HepG2 (cell line): Measurements from ENCODE around the gene ZNF416. TPM values are rescaled to one million over a fixed set of nuclear protein-coding genes. Genes with fewer than 3 reads are reported as not detected.

Experiments
- ATAC-seq: fragments of 200-7000 bp; cut with Tn5 transposase; 3 replicates; pipeline ENCODE4 v1.9.1; 2020; ENCODE audit warnings: mild to moderate bottlenecking, moderate library complexity
- BruUV-seq: library from RNA; stranded (reverse); fragments of 400-500 nt; replicated peaks from 2 replicates; lab custom pipeline; 2021; lab: Mats Ljungman, UMichigan
- CTCF ChIA-PET: fragments of 300-600 bp; formaldehyde crosslinking; extraction: SDS; loops from one replicate; lab custom pipeline; 2021; ENCODE audit warnings: low total read pairs, inconsistent platforms, low intra/inter-chr PET ratio; lab: Yijun Ruan, JAX
- POLR2A ChIA-PET: fragments of 350-600 bp; sonication (Branson Sonifier 250); formaldehyde crosslinking; loops from one replicate; lab custom pipeline; 2020; ENCODE audit warnings: antibody characterized with exemption, inconsistent platforms; lab: Yijun Ruan, JAX
- DNase-seq: peaks from one replicate; pipeline ENCODE4 v3.0.0-alpha.2; 2015; ENCODE audit warnings: low spot score
- FAIRE-seq: peaks from 3 replicates; lab custom pipeline; 2011; peaks lifted over from hg19 to GRCh38; lab: Jason Lieb, UNC
- H2AFZ ChIP-seq: one replicate; pipeline ENCODE4 v1.6.1; 2011; ENCODE audit warnings: low read length, inconsistent platforms
- H3K27ac ChIP-seq: fragments of 300-600 bp; 3 replicates; pipeline ENCODE4 v1.8.0; 2011; ENCODE audit warnings: mixed run types, mild to moderate bottlenecking, mixed read lengths, low read length, inconsistent platforms; ENCODE audit not compliant: insufficient read depth; ENCODE audit errors: extremely low read length
- H3K27me3 ChIP-seq, 2 experiments: fragments of 200-600 bp in 1 of 2; 2 replicates in 1 of 2; 3 replicates in 1 of 2; pipeline versions ENCODE4 v1.6.0 to v1.8.0; 2011; ENCODE audit warnings: low read length in 2 of 2, mild to moderate bottlenecking in 2 of 2, moderate library complexity in 2 of 2, inconsistent platforms in 1 of 2; ENCODE audit not compliant: insufficient read depth in 2 of 2, control insufficient read depth in 1 of 2
- H3K36me3 ChIP-seq, 2 experiments: fragments of 200-600 bp in 1 of 2; replicated peaks in 1 of 2; 2 replicates in 1 of 2; 3 replicates in 1 of 2; pipeline versions ENCODE4 v1.5.1 to v1.8.0; 2011; ENCODE audit warnings: low read length in 2 of 2, inconsistent platforms in 1 of 2; ENCODE audit not compliant: insufficient read depth in 2 of 2, control insufficient read depth in 1 of 2
- H3K4me1 ChIP-seq: 2 replicates; pipeline ENCODE4 v1.5.1; 2012; ENCODE audit warnings: low read length, inconsistent platforms; ENCODE audit not compliant: insufficient read depth
- H3K4me2 ChIP-seq: 2 replicates; pipeline ENCODE4 v1.6.0; 2011; ENCODE audit warnings: low read depth, low read length, inconsistent platforms
- H3K4me3 ChIP-seq, 3 experiments: fragments of 200-600 bp in 1 of 3; sonication (generic), shearing (Covaris generic) in 1 of 3; replicated peaks in 1 of 3; 2 replicates each; pipeline ENCODE4 v1.5.1; 2011 to 2016; ENCODE audit warnings: low read length in 3 of 3, inconsistent platforms in 2 of 3, low read depth in 2 of 3, mild to moderate bottlenecking in 2 of 3, control low read depth in 1 of 3, mixed read lengths in 1 of 3; ENCODE audit not compliant: insufficient read depth in 1 of 3
- H3K79me2 ChIP-seq: one replicate; pipeline ENCODE4 v1.6.1; 2011; ENCODE audit warnings: low read length, inconsistent platforms; ENCODE audit not compliant: insufficient read depth
- H3K9ac ChIP-seq: 2 replicates; pipeline ENCODE4 v1.6.0; 2011; ENCODE audit warnings: mild to moderate bottlenecking, low read depth, low read length, inconsistent platforms; ENCODE audit not compliant: insufficient read depth
- H3K9me3 ChIP-seq: 2 replicates; pipeline ENCODE4 v1.5.1; 2012; ENCODE audit warnings: mild to moderate bottlenecking, low read length
- H4K20me1 ChIP-seq: 2 replicates; pipeline ENCODE4 v1.6.0; 2011; ENCODE audit warnings: inconsistent platforms, mild to moderate bottlenecking, low read length, moderate library complexity; ENCODE audit not compliant: insufficient read depth
- CBX5 ChIP-seq: sonication (generic); formaldehyde crosslinking; IDR thresholded peaks from 2 replicates; pipeline ENCODE4 v1.4.0; 2020; ENCODE audit warnings: missing genetic modification reagents, borderline replicate concordance
- ELF4 ChIP-seq: sonication (generic); formaldehyde crosslinking; IDR thresholded peaks from 2 replicates; pipeline ENCODE4 v1.5.0; 2020; ENCODE audit warnings: missing genetic modification reagents, mild to moderate bottlenecking, moderate library complexity, borderline replicate concordance
- IRF2 ChIP-seq: IDR thresholded peaks from 2 replicates; pipeline ENCODE4 v1.6.1; 2018; ENCODE audit warnings: missing genetic modification reagents, missing compliant biosample characterization
- JARID2 ChIP-seq: sonication (generic); formaldehyde crosslinking; IDR thresholded peaks from 2 replicates; pipeline ENCODE4 v1.8.1; 2023; ENCODE audit warnings: missing genetic modification reagents, inconsistent platforms; ENCODE audit not compliant: insufficient replicate concordance
- MED1 ChIP-seq: sonication (generic); formaldehyde crosslinking; IDR thresholded peaks from 2 replicates; pipeline ENCODE4 v1.4.0; 2020; ENCODE audit warnings: missing genetic modification reagents
- NFKB2 ChIP-seq: sonication (generic); formaldehyde crosslinking; IDR thresholded peaks from 2 replicates; pipeline ENCODE4 v1.4.0; 2020; ENCODE audit warnings: missing genetic modification reagents, borderline replicate concordance
- SAP130 ChIP-seq: IDR thresholded peaks from 2 replicates; pipeline ENCODE4 v1.6.1; 2016; ENCODE audit warnings: low read depth
- SRF ChIP-seq: IDR thresholded peaks from 2 replicates; pipeline ENCODE4 v1.6.1; 2011; ENCODE audit warnings: mild to moderate bottlenecking, low read depth, low read length, moderate library complexity
- ZFP36L1 ChIP-seq: sonication (generic); formaldehyde crosslinking; IDR thresholded peaks from 2 replicates; pipeline ENCODE4 v1.8.0; 2022; ENCODE audit warnings: mild to moderate bottlenecking, missing genetic modification reagents, moderate library complexity
- ZFP41 ChIP-seq: sonication (generic); formaldehyde crosslinking; IDR thresholded peaks from 2 replicates; pipeline ENCODE4 v1.4.0; 2020; ENCODE audit warnings: mild to moderate bottlenecking, missing genetic modification reagents, borderline replicate concordance
- ZKSCAN5 ChIP-seq: sonication (generic); formaldehyde crosslinking; IDR thresholded peaks from 2 replicates; pipeline ENCODE4 v1.5.1; 2020; ENCODE audit warnings: mild to moderate bottlenecking, missing genetic modification reagents
- ZNF329 ChIP-seq: sonication (generic); formaldehyde crosslinking; IDR thresholded peaks from 2 replicates; pipeline ENCODE4 v1.9.0; 2021; ENCODE audit warnings: low read depth, mild to moderate bottlenecking, missing genetic modification reagents
- ZNF589 ChIP-seq: sonication (generic); formaldehyde crosslinking; conservative IDR thresholded peaks from 2 replicates; pipeline ENCODE4 v1.8.0; 2022; ENCODE audit warnings: mild to moderate bottlenecking, moderate library complexity, missing genetic modification reagents
- ZNF749 ChIP-seq: sonication (generic); formaldehyde crosslinking; IDR thresholded peaks from 2 replicates; pipeline ENCODE4 v1.8.0; 2022; ENCODE audit warnings: mild to moderate bottlenecking, missing genetic modification reagents, moderate library complexity, borderline replicate concordance
- ZNF773 ChIP-seq: sonication (generic); formaldehyde crosslinking; IDR thresholded peaks from 2 replicates; pipeline ENCODE4 v1.4.0; 2020; ENCODE audit warnings: missing genetic modification reagents, borderline replicate concordance
- ZZZ3 ChIP-seq: sonication (generic); formaldehyde crosslinking; IDR thresholded peaks from 2 replicates; pipeline ENCODE4 v1.4.0; 2020; ENCODE audit warnings: missing genetic modification reagents, mild to moderate bottlenecking, borderline replicate concordance
- WGBS: methylation state at CpG from one replicate; pipeline ENCODE4 v1.1.6; 2017; ENCODE audit warnings: low lambda C conversion rate; 5-methylcytosine and 5-hydroxymethylcytosine counted together
- in situ Hi-C: cut with HindIII; loops from 2 replicates; pipeline ENCODE4 v1.10.0; 2017; ENCODE audit warnings: low pct_unique_long_range_greater_than_20kb; ENCODE audit not compliant: extremely low pct_ligation_motif_present
- intact Hi-C: fragments of 100-400 bp; cut with micrococcal nuclease; formaldehyde crosslinking; loops from one replicate; pipeline ENCODE4 v1.10.0; 2022; ENCODE audit not compliant: unreplicated experiment
- polyA plus RNA-seq, 8 experiments: library from polyadenylated mRNA; depleted of rRNA in 3 of 8; stranded (reverse) in 7 of 8; unstranded in 1 of 8; fragments of >200 nt; fragmentation: Illumina TruSeq in 4 of 8; extraction: Trizol in 4 of 8; gene quantifications; 2 replicates each; pipeline versions ENCODE4 v1.2.1 to v1.2.3, GENCODE V29; 2011 to 2016; ENCODE audit warnings: low read depth in 4 of 8, missing spikeins in 1 of 8, mixed read lengths in 1 of 8; ENCODE audit not compliant: insufficient read depth in 1 of 8
- total RNA-seq, 5 experiments: library from RNA; depleted of rRNA; stranded (reverse); fragments of >200 nt; fragmentation: Illumina TruSeq; extraction: Trizol; gene quantifications; 2 replicates each; pipeline ENCODE4 v1.2.3, GENCODE V29; 2016; ENCODE audit warnings: low read depth in 1 of 5
- TF ChIP-seq, protein P1 (sequence below): sonication (generic); formaldehyde crosslinking; conservative IDR thresholded peaks from 2 replicates; pipeline ENCODE4 v1.8.0; 2022; ENCODE audit warnings: missing genetic modification reagents
- TF ChIP-seq, protein P2 (sequence below): sonication (generic); formaldehyde crosslinking; IDR thresholded peaks from 2 replicates; pipeline ENCODE4 v1.4.0; 2020; ENCODE audit warnings: missing genetic modification reagents, borderline replicate concordance
- TF ChIP-seq, protein P3 (sequence below): IDR thresholded peaks from 2 replicates; pipeline ENCODE4 v1.6.1; 2016; ENCODE audit warnings: missing genetic modification reagents, missing compliant biosample characterization

The ZNF416 gene
- total and polyA plus RNA-seq, 2 of the 13 experiments (the other 11 are each of a cell fraction or from before 2014, with no cell fraction given) = 1.5 to 5.3 TPM

DNA sequence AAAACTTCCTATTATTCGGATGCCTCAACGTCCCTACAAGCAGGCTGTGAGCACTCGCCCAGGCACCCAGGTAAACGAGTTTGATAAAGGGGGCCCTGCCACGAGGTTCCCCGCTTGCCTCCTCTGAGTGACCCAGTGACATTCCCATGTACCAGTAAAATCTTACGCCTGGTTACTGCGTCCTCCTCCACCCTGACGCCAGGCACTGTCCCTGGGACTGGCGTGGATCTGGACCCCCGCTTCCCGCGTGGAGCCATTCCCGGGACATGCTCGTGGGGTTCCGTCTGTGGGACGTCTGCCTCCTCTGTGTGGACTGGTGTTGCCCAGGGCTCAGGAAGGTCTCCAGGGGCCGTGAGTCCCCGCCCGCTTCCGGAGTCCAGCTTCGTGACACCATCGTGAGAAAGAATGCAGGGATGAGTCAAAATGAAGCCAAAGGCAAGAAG lies 18.6 kb downstream of the ZNF416 start (continued):
- no peak for TF ChIP-seq ZNF749
- TF ChIP-seq, protein P1, sequence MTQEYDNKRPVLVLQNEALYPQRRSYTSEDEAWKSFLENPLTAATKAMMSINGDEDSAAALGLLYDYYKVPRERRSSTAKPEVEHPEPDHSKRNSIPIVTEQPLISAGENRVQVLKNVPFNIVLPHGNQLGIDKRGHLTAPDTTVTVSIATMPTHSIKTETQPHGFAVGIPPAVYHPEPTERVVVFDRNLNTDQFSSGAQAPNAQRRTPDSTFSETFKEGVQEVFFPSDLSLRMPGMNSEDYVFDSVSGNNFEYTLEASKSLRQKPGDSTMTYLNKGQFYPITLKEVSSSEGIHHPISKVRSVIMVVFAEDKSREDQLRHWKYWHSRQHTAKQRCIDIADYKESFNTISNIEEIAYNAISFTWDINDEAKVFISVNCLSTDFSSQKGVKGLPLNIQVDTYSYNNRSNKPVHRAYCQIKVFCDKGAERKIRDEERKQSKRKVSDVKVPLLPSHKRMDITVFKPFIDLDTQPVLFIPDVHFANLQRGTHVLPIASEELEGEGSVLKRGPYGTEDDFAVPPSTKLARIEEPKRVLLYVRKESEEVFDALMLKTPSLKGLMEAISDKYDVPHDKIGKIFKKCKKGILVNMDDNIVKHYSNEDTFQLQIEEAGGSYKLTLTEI (CRISPR knock-in tag) = no peak
- TF ChIP-seq, all 625 proteins: peak for 6

DNA sequence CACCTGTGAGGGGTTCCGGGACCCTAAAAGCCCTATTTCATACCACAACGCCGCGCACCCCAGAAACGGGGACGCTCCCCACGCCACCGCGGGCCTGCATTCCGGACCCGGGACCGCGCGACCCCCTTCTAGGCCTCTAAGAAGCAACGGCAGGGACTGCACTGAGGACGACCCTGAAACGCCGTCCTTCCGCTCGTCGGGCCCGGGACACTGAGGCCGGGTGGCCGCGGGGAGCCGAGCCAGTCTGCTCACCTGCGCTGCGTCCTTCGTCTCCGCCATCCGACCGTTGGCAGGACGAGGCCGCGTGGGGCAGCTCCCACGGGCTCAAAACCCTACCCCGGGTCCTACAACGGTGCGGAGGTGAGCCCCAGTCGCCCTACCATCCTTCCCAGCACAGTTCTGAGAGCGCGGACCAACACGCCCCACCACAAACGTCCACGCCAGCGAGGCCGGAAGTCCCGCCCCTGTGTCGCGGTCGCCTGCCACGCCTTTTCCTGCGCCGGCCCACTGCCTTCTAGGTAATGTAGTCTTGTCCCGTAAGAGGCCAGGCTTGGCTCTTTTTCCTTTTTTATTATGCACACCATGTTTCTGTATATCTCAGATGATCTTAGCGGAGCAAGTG lies 19.2 kb downstream of the ZNF416 start, which contains the start of gene ZNF550:
ZNF550 (minus strand) TSS at position 460 of the 622 bp plus-strand sequence; CDS start at position 279, 181 bp downstream.
- peak within 1 kb of the TSS; percentile 54 for H3K27ac ChIP-seq
- peak within 1 kb of the TSS; percentile 85 for H3K9ac ChIP-seq
- peaks cover 5 to 17% of the 10 kb centered on the region in 2 experiments; a peak in 4 of 5 replicates for H3K36me3 ChIP-seq
- ChIA-PET CTCF (no interaction called here), POLR2A (no interaction called here)
- peak within 1 kb of the TSS; percentile 88 to 99 (median 94) for H3K4me3 ChIP-seq
- DNase-seq (peak; percentile 76), ATAC-seq (peak; percentile 99), FAIRE-seq (peak; percentile 4)
- peak within 1 kb of the TSS; percentile 91 for H3K4me2 ChIP-seq
- peaks cover 23% of the 10 kb centered on the region for H3K79me2 ChIP-seq
- no peak within 1 kb of the TSS for H2AFZ ChIP-seq
- H4K20me1 ChIP-seq = no peaks in the 10 kb centered on the region
- peaks cover 42% of the 10 kb centered on the region for H3K9me3 ChIP-seq
- in situ Hi-C loops (no loop called here), intact Hi-C loops (no loop called here)
- TSS peak; percentile 81 for BruUV-seq
- no peaks in the 10 kb centered on the region; a peak in 1 of 5 replicates for H3K27me3 ChIP-seq
- WGBS = 1% methylated on average over 18 of the region's 56 CpGs
- peaks cover 29% of the 10 kb centered on the region for H3K4me1 ChIP-seq
- TF ChIP-seq ZNF589 (CRISPR knock-in tag) = no peak
- TF ChIP-seq, protein P2, sequence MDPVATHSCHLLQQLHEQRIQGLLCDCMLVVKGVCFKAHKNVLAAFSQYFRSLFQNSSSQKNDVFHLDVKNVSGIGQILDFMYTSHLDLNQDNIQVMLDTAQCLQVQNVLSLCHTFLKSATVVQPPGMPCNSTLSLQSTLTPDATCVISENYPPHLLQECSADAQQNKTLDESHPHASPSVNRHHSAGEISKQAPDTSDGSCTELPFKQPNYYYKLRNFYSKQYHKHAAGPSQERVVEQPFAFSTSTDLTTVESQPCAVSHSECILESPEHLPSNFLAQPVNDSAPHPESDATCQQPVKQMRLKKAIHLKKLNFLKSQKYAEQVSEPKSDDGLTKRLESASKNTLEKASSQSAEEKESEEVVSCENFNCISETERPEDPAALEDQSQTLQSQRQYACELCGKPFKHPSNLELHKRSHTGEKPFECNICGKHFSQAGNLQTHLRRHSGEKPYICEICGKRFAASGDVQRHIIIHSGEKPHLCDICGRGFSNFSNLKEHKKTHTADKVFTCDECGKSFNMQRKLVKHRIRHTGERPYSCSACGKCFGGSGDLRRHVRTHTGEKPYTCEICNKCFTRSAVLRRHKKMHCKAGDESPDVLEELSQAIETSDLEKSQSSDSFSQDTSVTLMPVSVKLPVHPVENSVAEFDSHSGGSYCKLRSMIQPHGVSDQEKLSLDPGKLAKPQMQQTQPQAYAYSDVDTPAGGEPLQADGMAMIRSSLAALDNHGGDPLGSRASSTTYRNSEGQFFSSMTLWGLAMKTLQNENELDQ (CRISPR knock-in tag) = no peak
- TF ChIP-seq ZNF329 (CRISPR knock-in tag) = no peak
- peak; percentile 30; the same call in 1 of the 2 replicates for TF ChIP-seq NFKB2 (CRISPR knock-in tag)
- TF ChIP-seq, protein P3, sequence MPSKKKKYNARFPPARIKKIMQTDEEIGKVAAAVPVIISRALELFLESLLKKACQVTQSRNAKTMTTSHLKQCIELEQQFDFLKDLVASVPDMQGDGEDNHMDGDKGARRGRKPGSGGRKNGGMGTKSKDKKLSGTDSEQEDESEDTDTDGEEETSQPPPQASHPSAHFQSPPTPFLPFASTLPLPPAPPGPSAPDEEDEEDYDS (CRISPR knock-in tag) = peak; percentile 58; the same call in 1 of the 2 replicates
- no peak for TF ChIP-seq ZFP36L1
- TF ChIP-seq SAP130 (CRISPR knock-in tag) = peak; percentile 95
- TF ChIP-seq SRF = no peak
- no peak for TF ChIP-seq ELF4
- peak; percentile 59 for TF ChIP-seq ZZZ3 (CRISPR knock-in tag)
- TF ChIP-seq ZFP41 (CRISPR knock-in tag) = peak; percentile 33; the same call in 1 of the 2 replicates
- TF ChIP-seq JARID2 (CRISPR knock-in tag) = no peak
- TF ChIP-seq MED1 (CRISPR knock-in tag) = peak; percentile 26; the same call in 1 of the 2 replicates
- no peak for TF ChIP-seq ZKSCAN5 (CRISPR knock-in tag)
- TF ChIP-seq CBX5 = peak; percentile 52; the same call in 1 of the 2 replicates
- peak; percentile 88; the same call in 1 of the 2 replicates for TF ChIP-seq IRF2 (CRISPR knock-in tag)
- no peak for TF ChIP-seq ZNF773 (CRISPR knock-in tag)
